ENCODE data around the gene NRXN3. TPM values are rescaled to one million over a fixed set of nuclear protein-coding genes. Genes with fewer than 3 reads are reported as not detected.

Gene NRXN3
- total RNA-seq, 1 experiment from 2014 or later: not detected

DNA sequence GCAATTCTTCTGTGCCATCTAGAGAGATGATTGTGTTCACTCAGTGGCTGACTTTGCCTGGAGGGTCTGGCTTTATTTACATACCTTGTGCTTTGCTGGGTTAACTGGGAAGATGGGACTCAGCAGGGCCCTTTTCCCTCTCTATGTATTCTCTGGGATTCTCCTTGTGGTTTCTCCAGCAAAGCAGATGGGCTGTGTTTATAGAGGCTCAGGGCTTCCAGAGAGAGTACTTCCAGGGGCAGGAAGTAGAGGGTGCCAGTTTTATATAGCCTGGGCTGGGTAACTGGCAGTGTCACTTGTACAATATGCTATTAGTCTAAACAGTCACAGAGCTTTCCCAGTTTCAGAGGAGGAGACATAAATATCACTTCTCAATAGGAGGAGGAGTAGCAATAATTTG lies 1531.2 kb downstream of the NRXN3 start:
- intact Hi-C loops (cut with micrococcal nuclease; ENCODE audit: unreplicated experiment) (no loop called here), in situ Hi-C loops (cut with HindIII; ENCODE audit: low pct_unique_long_range_greater_than_20kb, low sequenced_read_pairs) (no loop called here)
- ChIA-PET CTCF (no interaction called here), POLR2A (no interaction called here)
- Histone ChIP-seq H3K4me3 (ENCODE audit: low read depth in 2 of 2, low read length in 2 of 2) (no peak overlapping the region), H3K4me1 (ENCODE audit: control insufficient read depth, insufficient read depth, low read length) (no peaks in the 10 kb centered on the region), H3K27ac (ENCODE audit: low read length) (no peak overlapping the region), H3K36me3 (ENCODE audit: control insufficient read depth, insufficient read depth, low read length) (no peaks in the 10 kb centered on the region), H3K27me3 (ENCODE audit: control insufficient read depth, insufficient read depth, low read length) (no peaks in the 10 kb centered on the region), H3K9me3 (ENCODE audit: control insufficient read depth, insufficient read depth, low read depth, low read length) (no peaks in the 10 kb centered on the region)
- no TSS peak for BruUV-seq (replicated peaks)
- no peak for TF ChIP-seq SIN3A (IDR thresholded peaks at IDR 0.05; ENCODE audit: borderline replicate concordance, insufficient read depth, low read depth, low read length)
- TF ChIP-seq TCF7L2 (IDR thresholded peaks at IDR 0.05; ENCODE audit: low read depth, low read length): no peak
- TF ChIP-seq, protein P1, sequence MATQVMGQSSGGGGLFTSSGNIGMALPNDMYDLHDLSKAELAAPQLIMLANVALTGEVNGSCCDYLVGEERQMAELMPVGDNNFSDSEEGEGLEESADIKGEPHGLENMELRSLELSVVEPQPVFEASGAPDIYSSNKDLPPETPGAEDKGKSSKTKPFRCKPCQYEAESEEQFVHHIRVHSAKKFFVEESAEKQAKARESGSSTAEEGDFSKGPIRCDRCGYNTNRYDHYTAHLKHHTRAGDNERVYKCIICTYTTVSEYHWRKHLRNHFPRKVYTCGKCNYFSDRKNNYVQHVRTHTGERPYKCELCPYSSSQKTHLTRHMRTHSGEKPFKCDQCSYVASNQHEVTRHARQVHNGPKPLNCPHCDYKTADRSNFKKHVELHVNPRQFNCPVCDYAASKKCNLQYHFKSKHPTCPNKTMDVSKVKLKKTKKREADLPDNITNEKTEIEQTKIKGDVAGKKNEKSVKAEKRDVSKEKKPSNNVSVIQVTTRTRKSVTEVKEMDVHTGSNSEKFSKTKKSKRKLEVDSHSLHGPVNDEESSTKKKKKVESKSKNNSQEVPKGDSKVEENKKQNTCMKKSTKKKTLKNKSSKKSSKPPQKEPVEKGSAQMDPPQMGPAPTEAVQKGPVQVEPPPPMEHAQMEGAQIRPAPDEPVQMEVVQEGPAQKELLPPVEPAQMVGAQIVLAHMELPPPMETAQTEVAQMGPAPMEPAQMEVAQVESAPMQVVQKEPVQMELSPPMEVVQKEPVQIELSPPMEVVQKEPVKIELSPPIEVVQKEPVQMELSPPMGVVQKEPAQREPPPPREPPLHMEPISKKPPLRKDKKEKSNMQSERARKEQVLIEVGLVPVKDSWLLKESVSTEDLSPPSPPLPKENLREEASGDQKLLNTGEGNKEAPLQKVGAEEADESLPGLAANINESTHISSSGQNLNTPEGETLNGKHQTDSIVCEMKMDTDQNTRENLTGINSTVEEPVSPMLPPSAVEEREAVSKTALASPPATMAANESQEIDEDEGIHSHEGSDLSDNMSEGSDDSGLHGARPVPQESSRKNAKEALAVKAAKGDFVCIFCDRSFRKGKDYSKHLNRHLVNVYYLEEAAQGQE (IDR thresholded peaks at IDR 0.05; ENCODE audit: insufficient read depth in 1 of 2, low read depth in 2 of 2, low read length in 1 of 2): no peak
- TF ChIP-seq POLR2AphosphoS5 (IDR thresholded peaks at IDR 0.05; ENCODE audit: low read depth, low read length): no peak
- TF ChIP-seq, protein P2, sequence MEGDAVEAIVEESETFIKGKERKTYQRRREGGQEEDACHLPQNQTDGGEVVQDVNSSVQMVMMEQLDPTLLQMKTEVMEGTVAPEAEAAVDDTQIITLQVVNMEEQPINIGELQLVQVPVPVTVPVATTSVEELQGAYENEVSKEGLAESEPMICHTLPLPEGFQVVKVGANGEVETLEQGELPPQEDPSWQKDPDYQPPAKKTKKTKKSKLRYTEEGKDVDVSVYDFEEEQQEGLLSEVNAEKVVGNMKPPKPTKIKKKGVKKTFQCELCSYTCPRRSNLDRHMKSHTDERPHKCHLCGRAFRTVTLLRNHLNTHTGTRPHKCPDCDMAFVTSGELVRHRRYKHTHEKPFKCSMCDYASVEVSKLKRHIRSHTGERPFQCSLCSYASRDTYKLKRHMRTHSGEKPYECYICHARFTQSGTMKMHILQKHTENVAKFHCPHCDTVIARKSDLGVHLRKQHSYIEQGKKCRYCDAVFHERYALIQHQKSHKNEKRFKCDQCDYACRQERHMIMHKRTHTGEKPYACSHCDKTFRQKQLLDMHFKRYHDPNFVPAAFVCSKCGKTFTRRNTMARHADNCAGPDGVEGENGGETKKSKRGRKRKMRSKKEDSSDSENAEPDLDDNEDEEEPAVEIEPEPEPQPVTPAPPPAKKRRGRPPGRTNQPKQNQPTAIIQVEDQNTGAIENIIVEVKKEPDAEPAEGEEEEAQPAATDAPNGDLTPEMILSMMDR (IDR thresholded peaks at IDR 0.05): no peak
- ATAC-seq (no peak), DNase-seq (ENCODE audit: low read depth, low spot score) (no peak)

DNA sequence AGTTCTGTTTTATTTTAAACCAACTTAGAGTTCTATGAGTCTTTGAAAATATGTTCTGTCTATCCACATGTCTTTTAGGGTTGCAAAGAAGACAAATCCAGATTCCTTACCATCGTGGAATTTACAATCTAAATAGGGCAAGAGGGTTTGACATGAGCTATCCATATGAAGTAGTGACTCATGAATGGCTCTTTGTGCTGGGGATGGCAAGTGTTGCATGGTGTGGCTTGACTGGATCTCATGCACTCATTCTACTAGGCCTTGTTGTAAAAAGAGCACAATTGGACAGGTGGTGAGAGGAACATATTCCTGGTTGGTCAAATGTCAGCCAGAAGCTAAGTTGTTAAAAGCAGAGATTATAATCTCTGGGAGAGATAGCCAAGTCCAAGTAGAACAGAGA lies 1532.0 kb downstream of the NRXN3 start:
- H3K36me3 ChIP-seq (ENCODE audit: control insufficient read depth, insufficient read depth, low read length): no peaks in the 10 kb centered on the region
- DNase-seq (ENCODE audit: low read depth, low spot score) (no peak), ATAC-seq (no peak)
- H3K27ac ChIP-seq (ENCODE audit: low read length): no peak overlapping the region
- H3K4me1 ChIP-seq (ENCODE audit: control insufficient read depth, insufficient read depth, low read length): no peaks in the 10 kb centered on the region
- H3K4me3 ChIP-seq (ENCODE audit: low read depth in 2 of 2, low read length in 2 of 2): no peak overlapping the region
- no peak for TF ChIP-seq TCF7L2 (IDR thresholded peaks at IDR 0.05; ENCODE audit: low read depth, low read length)
- no peak for TF ChIP-seq POLR2AphosphoS5 (IDR thresholded peaks at IDR 0.05; ENCODE audit: low read depth, low read length)
- TF ChIP-seq, protein P1 (IDR thresholded peaks at IDR 0.05; ENCODE audit: insufficient read depth in 1 of 2, low read depth in 2 of 2, low read length in 1 of 2): no peak
- no peak for TF ChIP-seq SIN3A (IDR thresholded peaks at IDR 0.05; ENCODE audit: borderline replicate concordance, insufficient read depth, low read depth, low read length)
- TF ChIP-seq, protein P2 (IDR thresholded peaks at IDR 0.05): no peak
- ChIA-PET CTCF (no interaction called here), POLR2A (no interaction called here)
- H3K27me3 ChIP-seq (ENCODE audit: control insufficient read depth, insufficient read depth, low read length): no peaks in the 10 kb centered on the region
- in situ Hi-C loops (cut with HindIII; ENCODE audit: low pct_unique_long_range_greater_than_20kb, low sequenced_read_pairs) (no loop called here), intact Hi-C loops (cut with micrococcal nuclease; ENCODE audit: unreplicated experiment) (no loop called here)
- H3K9me3 ChIP-seq (ENCODE audit: control insufficient read depth, insufficient read depth, low read depth, low read length): no peaks in the 10 kb centered on the region
- BruUV-seq (replicated peaks): no TSS peak

All from Panc1 (cell line).